K562 (cell line): ENCODE data around the gene GPR152. TPM values are rescaled to one million over a fixed set of nuclear protein-coding genes. Genes with fewer than 3 reads are reported as not detected.

Experiments used
- MTF1 ChIP-seq: fragments of 250-450 bp; sonication (Bioruptor Pico); IDR thresholded peaks from 2 replicates; pipeline ENCODE4 v1.9.0; 2021; ENCODE audit warnings: moderate library complexity, mild to moderate bottlenecking, inconsistent platforms, borderline replicate concordance
- NELFE ChIP-seq: IDR thresholded peaks from 2 replicates; pipeline ENCODE4 v1.6.1; 2011; ENCODE audit warnings: mild to moderate bottlenecking; ENCODE audit not compliant: insufficient read depth, insufficient read length
- PHF8 ChIP-seq: fragments of 200-600 bp; sonication (generic); IDR thresholded peaks from 2 replicates; pipeline ENCODE4 v1.6.1; 2012; ENCODE audit warnings: mixed run types, mild to moderate bottlenecking, inconsistent platforms, low read length, moderate library complexity, borderline replicate concordance
- PRPF4 ChIP-seq: fragments of 200-400 bp; formaldehyde crosslinking; IDR thresholded peaks from one replicate; pipeline ENCODE4 v1.6.1; 2017; ENCODE audit warnings: low read length, low read depth, mild to moderate bottlenecking; ENCODE audit not compliant: insufficient read depth, poor library complexity, severe bottlenecking
- RBM25 ChIP-seq: fragments of 200-400 bp; formaldehyde crosslinking; IDR thresholded peaks from 2 replicates; pipeline ENCODE4 v1.6.1; 2018; ENCODE audit warnings: low read length, low read depth, moderate library complexity; ENCODE audit not compliant: severe bottlenecking
- RFX7 ChIP-seq: fragments of 250-450 bp; sonication (Bioruptor Pico); IDR thresholded peaks from 2 replicates; pipeline ENCODE4 v1.5.1; 2021; ENCODE audit warnings: mild to moderate bottlenecking
- TRIM24 ChIP-seq, 2 experiments: fragments of 450-650 bp; IDR thresholded peaks; 2 replicates each; pipeline ENCODE4 v1.6.1; 2016
- U2AF2 ChIP-seq: fragments of 200-400 bp; formaldehyde crosslinking; optimal IDR thresholded peaks from 2 replicates; pipeline ENCODE3; 2017; ENCODE audit warnings: low read depth, mild to moderate bottlenecking, low read length
- ZFP36 ChIP-seq: fragments of 150-350 bp; IDR thresholded peaks from 2 replicates; pipeline ENCODE4 v1.6.1; 2018; ENCODE audit warnings: low read length, low read depth; ENCODE audit not compliant: partially characterized antibody
- ZNF431 ChIP-seq: sonication (generic); formaldehyde crosslinking; IDR thresholded peaks from 2 replicates; pipeline ENCODE4 v1.8.0; 2022; ENCODE audit warnings: mild to moderate bottlenecking, missing genetic modification reagents
- ZZZ3 ChIP-seq: fragments of 450-650 bp; IDR thresholded peaks from 2 replicates; pipeline ENCODE4 v1.6.1; 2016; ENCODE audit warnings: antibody characterized with exemption, mild to moderate bottlenecking, moderate library complexity
- polyA plus RNA-seq, 8 experiments: library from polyadenylated mRNA; depleted of rRNA in 4 of 8; stranded (reverse) in 5 of 8; unstranded in 3 of 8; fragments of >200 nt; fragmentation: Nextera tagmentation in 2 of 8; fragmentation: Illumina TruSeq in 1 of 8; extraction: Ambion mirVana in 2 of 8; extraction: Trizol in 1 of 8; gene quantifications; 2 replicates each; pipeline versions ENCODE4 v1.2.1 to v1.2.3, GENCODE V29; 2011 to 2014; ENCODE audit warnings: inconsistent platforms in 1 of 8, missing spikeins in 1 of 8
- total RNA-seq, 7 experiments: library from RNA; depleted of rRNA in 6 of 7; stranded (reverse); fragments of >200 nt in 6 of 7; fragmentation: Illumina TruSeq in 2 of 7; extraction: Trizol in 2 of 7; gene quantifications; 2 replicates each; pipeline versions ENCODE4 v1.2.1 to v1.2.3, GENCODE V29; 2011 to 2021; ENCODE audit warnings: low replicate concordance in 1 of 7
- TF ChIP-seq, protein P1 (sequence below): IDR thresholded peaks from 3 replicates; pipeline ENCODE4 v1.6.1; 2011; ENCODE audit warnings: borderline replicate concordance, mild to moderate bottlenecking; ENCODE audit not compliant: insufficient read length, insufficient read depth
- TF ChIP-seq, protein P2 (sequence below), 2 experiments: fragments of 250-450 bp in 1 of 2; fragments of 450-650 bp in 1 of 2; sonication (Bioruptor Pico) in 1 of 2; IDR thresholded peaks; 2 replicates each; pipeline versions ENCODE4 v1.6.1 to v1.8.0; 2016 to 2021; ENCODE audit warnings: mild to moderate bottlenecking in 2 of 2, moderate library complexity in 2 of 2, missing compliant biosample characterization in 1 of 2, missing genetic modification characterization in 1 of 2
- TF ChIP-seq, protein P3 (sequence below): sonication (generic); formaldehyde crosslinking; IDR thresholded peaks from 2 replicates; pipeline ENCODE4 v1.8.1; 2022; ENCODE audit warnings: missing genetic modification reagents
- TF ChIP-seq, protein P4 (sequence below): fragments of 250-450 bp; sonication (Bioruptor Pico); IDR thresholded peaks from 2 replicates; pipeline ENCODE4 v1.8.0; 2021; ENCODE audit warnings: moderate library complexity, mild to moderate bottlenecking, inconsistent platforms
- TF ChIP-seq, protein P5 (sequence below): fragments of 250-450 bp; sonication (Bioruptor Pico); IDR thresholded peaks from 2 replicates; pipeline ENCODE4 v1.4.0; 2020

GPR152 gene
- total and polyA plus RNA-seq, 9 of the 15 experiments (the other 6 are each of a cell fraction or from before 2014, with no cell fraction given) = not detected

DNA sequence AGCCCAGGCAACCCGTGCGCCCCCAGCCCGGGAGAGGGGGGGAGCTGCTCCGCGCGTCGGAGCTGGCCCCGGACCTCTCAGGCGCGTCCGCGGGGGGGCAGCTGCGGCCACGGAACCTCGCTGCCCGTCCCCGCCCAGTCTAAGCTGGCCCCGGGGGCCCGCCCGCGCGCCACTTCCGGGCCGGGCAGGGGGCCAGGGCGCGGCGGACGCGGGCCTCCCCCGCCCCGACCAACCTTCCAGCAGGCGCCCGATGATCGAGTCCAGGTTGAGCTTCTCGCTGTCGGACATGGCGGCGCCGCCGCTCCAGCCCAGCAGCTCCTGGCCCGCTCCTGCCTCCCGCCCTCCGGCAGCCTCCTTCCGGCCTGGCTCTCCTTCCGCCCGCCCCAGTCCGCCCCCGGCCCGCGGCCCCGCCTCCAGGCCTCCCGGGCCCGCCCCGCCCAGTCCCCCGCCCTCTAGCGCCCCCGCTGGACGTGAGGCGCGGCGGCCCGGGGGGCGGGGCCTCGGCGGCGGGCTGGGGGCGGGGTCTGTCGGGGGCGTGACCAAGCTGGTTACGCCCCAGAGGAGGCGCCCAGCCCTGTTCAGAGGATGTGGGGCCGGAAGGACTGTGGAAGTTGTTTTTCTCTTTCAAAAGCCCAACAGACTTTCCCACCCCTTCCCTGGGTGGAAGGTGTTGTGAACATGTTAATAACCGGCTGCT, 50.9 kb downstream of the GPR152 start, which contains the start of gene PPP1CA (continued):
- TF ChIP-seq, protein P1, sequence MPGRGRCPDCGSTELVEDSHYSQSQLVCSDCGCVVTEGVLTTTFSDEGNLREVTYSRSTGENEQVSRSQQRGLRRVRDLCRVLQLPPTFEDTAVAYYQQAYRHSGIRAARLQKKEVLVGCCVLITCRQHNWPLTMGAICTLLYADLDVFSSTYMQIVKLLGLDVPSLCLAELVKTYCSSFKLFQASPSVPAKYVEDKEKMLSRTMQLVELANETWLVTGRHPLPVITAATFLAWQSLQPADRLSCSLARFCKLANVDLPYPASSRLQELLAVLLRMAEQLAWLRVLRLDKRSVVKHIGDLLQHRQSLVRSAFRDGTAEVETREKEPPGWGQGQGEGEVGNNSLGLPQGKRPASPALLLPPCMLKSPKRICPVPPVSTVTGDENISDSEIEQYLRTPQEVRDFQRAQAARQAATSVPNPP = no peak
- TF ChIP-seq RBM25 = no peak
- TF ChIP-seq, protein P2, sequence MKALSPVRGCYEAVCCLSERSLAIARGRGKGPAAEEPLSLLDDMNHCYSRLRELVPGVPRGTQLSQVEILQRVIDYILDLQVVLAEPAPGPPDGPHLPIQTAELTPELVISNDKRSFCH (CRISPR knock-in tag; IDR thresholded peaks at IDR 0.05) = no peak
- TF ChIP-seq, protein P2 (tag; IDR thresholded peaks at IDR 0.05) = peak; percentile 46; the same call in 1 of the 2 replicates
- TF ChIP-seq ZNF431 (CRISPR knock-in tag) = no peak
- no peak for TF ChIP-seq ZFP36
- TF ChIP-seq PRPF4 = no peak
- no peak for TF ChIP-seq TRIM24 (IDR thresholded peaks at IDR 0.05)
- TF ChIP-seq, protein P3, sequence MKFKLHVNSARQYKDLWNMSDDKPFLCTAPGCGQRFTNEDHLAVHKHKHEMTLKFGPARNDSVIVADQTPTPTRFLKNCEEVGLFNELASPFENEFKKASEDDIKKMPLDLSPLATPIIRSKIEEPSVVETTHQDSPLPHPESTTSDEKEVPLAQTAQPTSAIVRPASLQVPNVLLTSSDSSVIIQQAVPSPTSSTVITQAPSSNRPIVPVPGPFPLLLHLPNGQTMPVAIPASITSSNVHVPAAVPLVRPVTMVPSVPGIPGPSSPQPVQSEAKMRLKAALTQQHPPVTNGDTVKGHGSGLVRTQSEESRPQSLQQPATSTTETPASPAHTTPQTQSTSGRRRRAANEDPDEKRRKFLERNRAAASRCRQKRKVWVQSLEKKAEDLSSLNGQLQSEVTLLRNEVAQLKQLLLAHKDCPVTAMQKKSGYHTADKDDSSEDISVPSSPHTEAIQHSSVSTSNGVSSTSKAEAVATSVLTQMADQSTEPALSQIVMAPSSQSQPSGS (CRISPR knock-in tag) = no peak
- no peak for TF ChIP-seq NELFE
- peak; percentile 89; the same call in 1 of the 2 replicates for TF ChIP-seq PHF8
- no peak for TF ChIP-seq RFX7 (CRISPR knock-in tag)
- TF ChIP-seq, protein P4, sequence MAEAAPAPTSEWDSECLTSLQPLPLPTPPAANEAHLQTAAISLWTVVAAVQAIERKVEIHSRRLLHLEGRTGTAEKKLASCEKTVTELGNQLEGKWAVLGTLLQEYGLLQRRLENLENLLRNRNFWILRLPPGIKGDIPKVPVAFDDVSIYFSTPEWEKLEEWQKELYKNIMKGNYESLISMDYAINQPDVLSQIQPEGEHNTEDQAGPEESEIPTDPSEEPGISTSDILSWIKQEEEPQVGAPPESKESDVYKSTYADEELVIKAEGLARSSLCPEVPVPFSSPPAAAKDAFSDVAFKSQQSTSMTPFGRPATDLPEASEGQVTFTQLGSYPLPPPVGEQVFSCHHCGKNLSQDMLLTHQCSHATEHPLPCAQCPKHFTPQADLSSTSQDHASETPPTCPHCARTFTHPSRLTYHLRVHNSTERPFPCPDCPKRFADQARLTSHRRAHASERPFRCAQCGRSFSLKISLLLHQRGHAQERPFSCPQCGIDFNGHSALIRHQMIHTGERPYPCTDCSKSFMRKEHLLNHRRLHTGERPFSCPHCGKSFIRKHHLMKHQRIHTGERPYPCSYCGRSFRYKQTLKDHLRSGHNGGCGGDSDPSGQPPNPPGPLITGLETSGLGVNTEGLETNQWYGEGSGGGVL (CRISPR knock-in tag) = no peak
- no peak for TF ChIP-seq U2AF2
- TF ChIP-seq, protein P5, sequence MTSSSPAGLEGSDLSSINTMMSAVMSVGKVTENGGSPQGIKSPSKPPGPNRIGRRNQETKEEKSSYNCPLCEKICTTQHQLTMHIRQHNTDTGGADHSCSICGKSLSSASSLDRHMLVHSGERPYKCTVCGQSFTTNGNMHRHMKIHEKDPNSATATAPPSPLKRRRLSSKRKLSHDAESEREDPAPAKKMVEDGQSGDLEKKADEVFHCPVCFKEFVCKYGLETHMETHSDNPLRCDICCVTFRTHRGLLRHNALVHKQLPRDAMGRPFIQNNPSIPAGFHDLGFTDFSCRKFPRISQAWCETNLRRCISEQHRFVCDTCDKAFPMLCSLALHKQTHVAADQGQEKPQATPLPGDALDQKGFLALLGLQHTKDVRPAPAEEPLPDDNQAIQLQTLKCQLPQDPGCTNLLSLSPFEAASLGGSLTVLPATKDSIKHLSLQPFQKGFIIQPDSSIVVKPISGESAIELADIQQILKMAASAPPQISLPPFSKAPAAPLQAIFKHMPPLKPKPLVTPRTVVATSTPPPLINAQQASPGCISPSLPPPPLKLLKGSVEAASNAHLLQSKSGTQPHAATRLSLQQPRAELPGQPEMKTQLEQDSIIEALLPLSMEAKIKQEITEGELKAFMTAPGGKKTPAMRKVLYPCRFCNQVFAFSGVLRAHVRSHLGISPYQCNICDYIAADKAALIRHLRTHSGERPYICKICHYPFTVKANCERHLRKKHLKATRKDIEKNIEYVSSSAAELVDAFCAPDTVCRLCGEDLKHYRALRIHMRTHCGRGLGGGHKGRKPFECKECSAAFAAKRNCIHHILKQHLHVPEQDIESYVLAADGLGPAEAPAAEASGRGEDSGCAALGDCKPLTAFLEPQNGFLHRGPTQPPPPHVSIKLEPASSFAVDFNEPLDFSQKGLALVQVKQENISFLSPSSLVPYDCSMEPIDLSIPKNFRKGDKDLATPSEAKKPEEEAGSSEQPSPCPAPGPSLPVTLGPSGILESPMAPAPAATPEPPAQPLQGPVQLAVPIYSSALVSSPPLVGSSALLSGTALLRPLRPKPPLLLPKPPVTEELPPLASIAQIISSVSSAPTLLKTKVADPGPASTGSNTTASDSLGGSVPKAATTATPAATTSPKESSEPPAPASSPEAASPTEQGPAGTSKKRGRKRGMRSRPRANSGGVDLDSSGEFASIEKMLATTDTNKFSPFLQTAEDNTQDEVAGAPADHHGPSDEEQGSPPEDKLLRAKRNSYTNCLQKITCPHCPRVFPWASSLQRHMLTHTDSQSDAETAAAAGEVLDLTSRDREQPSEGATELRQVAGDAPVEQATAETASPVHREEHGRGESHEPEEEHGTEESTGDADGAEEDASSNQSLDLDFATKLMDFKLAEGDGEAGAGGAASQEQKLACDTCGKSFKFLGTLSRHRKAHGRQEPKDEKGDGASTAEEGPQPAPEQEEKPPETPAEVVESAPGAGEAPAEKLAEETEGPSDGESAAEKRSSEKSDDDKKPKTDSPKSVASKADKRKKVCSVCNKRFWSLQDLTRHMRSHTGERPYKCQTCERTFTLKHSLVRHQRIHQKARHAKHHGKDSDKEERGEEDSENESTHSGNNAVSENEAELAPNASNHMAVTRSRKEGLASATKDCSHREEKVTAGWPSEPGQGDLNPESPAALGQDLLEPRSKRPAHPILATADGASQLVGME = no peak
- TF ChIP-seq MTF1 (CRISPR knock-in tag) = no peak
- no peak for TF ChIP-seq ZZZ3
